ENCODE measurements around the gene TBC1D1.

DNA sequence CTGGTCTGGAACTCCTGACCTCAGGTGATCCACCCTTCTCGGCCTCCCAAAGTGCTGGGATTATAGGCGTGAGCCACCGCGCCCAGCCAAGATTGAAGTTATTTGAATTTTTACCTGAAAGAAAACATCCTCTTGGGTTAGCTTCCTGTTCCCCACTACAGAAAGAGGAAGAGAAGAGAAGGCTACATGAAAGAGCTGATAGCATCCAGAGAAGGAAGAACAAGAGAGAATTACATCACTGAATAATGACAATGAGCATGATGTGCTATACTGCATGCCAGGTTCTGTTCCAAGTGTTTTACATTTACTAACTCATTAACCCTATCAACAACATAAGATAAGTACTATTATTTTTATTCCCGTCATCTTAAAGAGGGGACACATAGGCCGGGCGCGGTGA, 11.5 kb upstream of the TBC1D1 start:
- no peak for TF ChIP-seq POLR2A (IDR thresholded peaks at IDR 0.05; ENCODE audit: low read depth, low read length)
- no peak for TF ChIP-seq POLR2AphosphoS5 (IDR thresholded peaks at IDR 0.05; ENCODE audit: low read depth, low read length)
- TF ChIP-seq TAF1 (IDR thresholded peaks at IDR 0.05; ENCODE audit: borderline replicate concordance, low read depth, low read length) = no peak
